Measurements from ENCODE around the gene GALNT1. TPM values are rescaled to one million over a fixed set of nuclear protein-coding genes. Genes with fewer than 3 reads are reported as not detected.
"Not testable (repeated sequence)": the region's sequence is repeated elsewhere in the genome, so short reads cannot be mapped to it uniquely, and the experiment has no call there.

The GALNT1 gene
- total and polyA plus RNA-seq, 9 donors: 20.0 to 60.2 (median 40.4) TPM

- no peak for DNase-seq
- no peaks in the 10 kb centered on the region for H3K4me1 ChIP-seq (ENCODE audit: insufficient read depth)
- H3K27ac ChIP-seq: no peak overlapping the region
- H3K36me3 ChIP-seq: no peaks in the 10 kb centered on the region
- 78 to 88% (median 83%) methylated on average over 2 of the region's 2 CpGs for WGBS, 3 donors
- no peak overlapping the region for H3K4me3 ChIP-seq
- no peak for TF ChIP-seq CTCF (IDR thresholded peaks at IDR 0.05)
- no peak for TF ChIP-seq EP300 (IDR thresholded peaks at IDR 0.05)
- TF ChIP-seq POLR2A (IDR thresholded peaks at IDR 0.05): no peak
- intact Hi-C loops (cut with DNase I): no loop called here
- no peaks in the 10 kb centered on the region for H3K27me3 ChIP-seq
- H3K9me3 ChIP-seq: no peaks in the 10 kb centered on the region
Observed at GRCh38 chr18:35547008-35547605, 34.4 kb upstream of the GALNT1 start.

- H3K4me3 ChIP-seq: no peak overlapping the region
Observed at GRCh38 chr18:35549564-35549963, 32.0 kb upstream of the GALNT1 start.

GRCh38 chr18:35553300-35553699 is 28.2 kb upstream of the GALNT1 start:
- no peaks in the 10 kb centered on the region for H3K36me3 ChIP-seq
- intact Hi-C loops (cut with DNase I): no loop called here
- no peaks in the 10 kb centered on the region for H3K9me3 ChIP-seq
- no peak for TF ChIP-seq CTCF (IDR thresholded peaks at IDR 0.05)
- no peak for TF ChIP-seq EP300 (IDR thresholded peaks at IDR 0.05)
- no peak for TF ChIP-seq POLR2A (IDR thresholded peaks at IDR 0.05)
- H3K27me3 ChIP-seq: no peaks in the 10 kb centered on the region
- H3K4me1 ChIP-seq (ENCODE audit: insufficient read depth): no peaks in the 10 kb centered on the region
- no peak for DNase-seq
- H3K27ac ChIP-seq: no peak overlapping the region
- H3K4me3 ChIP-seq: no peak overlapping the region
- 59 to 60% (median 59%) methylated on average over 2 of the region's 2 CpGs for WGBS, 3 donors

More at GRCh38 chr18:35549564-35549963, 32.0 kb upstream of the GALNT1 start:
- TF ChIP-seq POLR2A (IDR thresholded peaks at IDR 0.05) (no peak), CTCF (IDR thresholded peaks at IDR 0.05) (no peak), EP300 (IDR thresholded peaks at IDR 0.05) (no peak)
- Histone ChIP-seq H3K4me1 (ENCODE audit: insufficient read depth) (no peaks in the 10 kb centered on the region), H3K9me3 (no peaks in the 10 kb centered on the region), H3K27ac (no peak overlapping the region), H3K27me3 (no peaks in the 10 kb centered on the region), H3K36me3 (no peaks in the 10 kb centered on the region)
- intact Hi-C loops (cut with DNase I): no loop called here
- WGBS, 3 donors: 11 to 55% (median 14%) methylated on average over 1 of the region's 1 CpG
- DNase-seq: no peak

GRCh38 chr18:35555538-35555937 is 26.0 kb upstream of the GALNT1 start:
- intact Hi-C loops (cut with DNase I); H3K27me3 ChIP-seq; H3K4me3 ChIP-seq; H3K4me1 ChIP-seq (ENCODE audit: insufficient read depth); DNase-seq; H3K36me3 ChIP-seq; H3K9me3 ChIP-seq; H3K27ac ChIP-seq: not testable (repeated sequence)
- 95 to 97% (median 95%) methylated on average over 5 of the region's 5 CpGs for WGBS, 3 donors

GRCh38 chr18:35559867-35560266 is 21.7 kb upstream of the GALNT1 start:
- no peak for TF ChIP-seq POLR2A (IDR thresholded peaks at IDR 0.05)
- no peak for TF ChIP-seq CTCF (IDR thresholded peaks at IDR 0.05)
- TF ChIP-seq EP300 (IDR thresholded peaks at IDR 0.05): no peak
- Histone ChIP-seq H3K27ac (no peak overlapping the region), H3K9me3 (no peaks in the 10 kb centered on the region), H3K36me3 (no peaks in the 10 kb centered on the region), H3K4me3 (no peak overlapping the region), H3K4me1 (ENCODE audit: insufficient read depth) (no peaks in the 10 kb centered on the region), H3K27me3 (no peaks in the 10 kb centered on the region)
- intact Hi-C loops (cut with DNase I): no loop called here
- DNase-seq: no peak
